ENCODE data around the gene HPCAL4.

DNA sequence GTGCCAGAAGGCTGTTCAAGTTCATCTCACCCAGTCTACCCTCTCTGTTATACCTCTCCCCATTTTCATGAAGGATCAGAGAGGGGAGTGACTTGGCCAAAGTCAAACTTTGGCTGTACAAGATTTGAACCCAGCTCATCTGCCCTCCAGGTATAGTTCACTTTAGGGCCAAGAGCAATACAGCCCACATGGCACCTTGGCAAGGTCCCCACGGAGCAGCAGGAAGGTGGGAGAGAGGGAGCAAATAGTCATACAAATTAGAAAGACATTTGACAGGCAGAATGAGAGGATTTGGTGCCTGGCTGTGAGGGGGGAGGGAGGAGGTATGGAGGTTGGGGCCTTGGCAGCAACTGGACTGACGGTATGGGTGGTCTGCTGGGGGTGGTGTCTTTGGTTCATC is 1.0 kb downstream of the HPCAL4 start:
- TF ChIP-seq CTCF (conservative IDR thresholded peaks at IDR 0.05 in 1 of 2, IDR thresholded peaks at IDR 0.05 in 1 of 2; ENCODE audit: low read depth in 1 of 2, low read length in 2 of 2) (no peak), EZH2 (IDR thresholded peaks at IDR 0.05; ENCODE audit: low read length, missing control alignments) (no peak)
